Thyroid gland (tissue), 4 donors: ENCODE measurements around the gene CCDC85B. TPM values are rescaled to one million over a fixed set of nuclear protein-coding genes. Genes with fewer than 3 reads are reported as not detected.
A peak's percentile ranks its signal among the peaks of the same experiment; 100 is the strongest.

Source experiments
- DNase-seq, 2 donors: peaks; one replicate each; pipeline ENCODE4 v3.0.0-alpha.2; 2019
- H3K27ac ChIP-seq, 3 donors: fragments of 200-600 bp; sonication (generic); 1 replicate in 2 of 3; 2 replicates in 1 of 3; pipeline ENCODE4 v1.5.1; 2016 to 2019; ENCODE audit warnings: mild to moderate bottlenecking in 1 of 3, moderate library complexity in 1 of 3
- H3K27me3 ChIP-seq: fragments of 200-600 bp; sonication (generic); one replicate; pipeline ENCODE4 v1.5.1; 2019
- H3K36me3 ChIP-seq, 2 donors: fragments of 200-600 bp; sonication (generic); one replicate each; pipeline ENCODE4 v1.5.1; 2016 to 2019
- H3K4me1 ChIP-seq, 2 donors: fragments of 200-600 bp; sonication (generic); one replicate each; pipeline ENCODE4 v1.5.1; 2017 to 2019
- H3K4me3 ChIP-seq, 3 donors: fragments of 200-600 bp; sonication (generic); replicated peaks in 1 of 3; 1 replicate in 2 of 3; 2 replicates in 1 of 3; pipeline ENCODE4 v1.5.1; 2016; ENCODE audit warnings: mild to moderate bottlenecking in 1 of 3
- H3K9me3 ChIP-seq: fragments of 200-600 bp; sonication (generic); one replicate; pipeline ENCODE4 v1.5.1; 2017
- CTCF ChIP-seq, 6 experiments: fragments of 200-600 bp in 3 of 6; fragments of 450-650 bp in 3 of 6; sonication (generic) in 3 of 6; IDR thresholded peaks; one replicate each; pipeline ENCODE4 v1.5.1; 2016 to 2019; ENCODE audit warnings: antibody characterized with exemption in 6 of 6, mild to moderate bottlenecking in 2 of 6, inconsistent platforms in 1 of 6, moderate library complexity in 1 of 6
- POLR2A ChIP-seq, 2 donors: fragments of 450-650 bp; IDR thresholded peaks; one replicate each; pipeline ENCODE4 v1.6.1; 2017; ENCODE audit warnings: antibody characterized with exemption in 2 of 2, mild to moderate bottlenecking in 2 of 2, moderate library complexity in 1 of 2
- WGBS, 2 donors: methylation state at CpG; one replicate each; pipeline ENCODE4 v1.1.5; 2017; 5-methylcytosine and 5-hydroxymethylcytosine counted together
- intact Hi-C: fragments of 100-400 bp; cut with DNase I; formaldehyde crosslinking; loops from one replicate; pipeline ENCODE4 v1.15.1; 2023
- total RNA-seq, 4 donors: library from RNA; depleted of rRNA; stranded (reverse); fragments of >200 nt; gene quantifications; one replicate each; pipeline ENCODE4 v1.2.3, GENCODE V29; 2016

CCDC85B gene
- total RNA-seq, 4 donors from 2014 or later, result 29.8 to 73.8 (median 42.9) TPM

GRCh38 chr11:65872586-65873317 lies 17.7 kb upstream of the CCDC85B start, which contains the start of gene EFEMP2:
TSS of gene EFEMP2 (minus strand) at chr11:65872800. CDS start at chr11:65872354, 446 bp downstream.
- WGBS, 2 donors, result 1 to 2% methylated on average over 9 to 12 of the region's 69 CpGs
- no peaks in the 10 kb centered on the region for H3K9me3 ChIP-seq
- DNase-seq, result peak; percentile 46 to 63
- peaks cover 16 to 28% of the 10 kb centered on the region in 2 donors for H3K4me1 ChIP-seq
- H3K4me3 ChIP-seq, result peak within 1 kb of the TSS; percentile 23 to 76 (median 27)
- no peaks in the 10 kb centered on the region for H3K27me3 ChIP-seq
- TF ChIP-seq CTCF (IDR thresholded peaks at IDR 0.05) (no peak), POLR2A (IDR thresholded peaks at IDR 0.05) (peak in 1 of 2 donors; percentile 36)
- H3K36me3 ChIP-seq, result peaks cover 0 to 2% of the 10 kb centered on the region in 2 donors
- H3K27ac ChIP-seq, result peak within 1 kb of the TSS; percentile 80 to 95 (median 89)
- intact Hi-C loops, result no loop called here

- Histone ChIP-seq H3K4me3 (peak overlapping the region; percentile 23 to 76 (median 27)), H3K27ac (peak overlapping the region; percentile 80 to 95 (median 89)), H3K36me3 (no peaks in the 10 kb centered on the region), H3K27me3 (no peaks in the 10 kb centered on the region), H3K4me1 (peaks cover 16 to 28% of the 10 kb centered on the region in 2 donors), H3K9me3 (no peaks in the 10 kb centered on the region)
- intact Hi-C loops, result no loop called here
- TF ChIP-seq POLR2A (IDR thresholded peaks at IDR 0.05), result peak in 1 of 2 donors; percentile 89
- no peak for TF ChIP-seq CTCF (IDR thresholded peaks at IDR 0.05)
- WGBS, 2 donors, result 11 to 19% methylated on average over 18 to 19 of the region's 54 CpGs
- DNase-seq, result peak; percentile 94
Measured at GRCh38 chr11:65873318-65874156, 16.9 kb upstream of the CCDC85B start.

- Histone ChIP-seq H3K4me1 (no peaks in the 10 kb centered on the region), H3K9me3 (no peaks in the 10 kb centered on the region), H3K27me3 (no peaks in the 10 kb centered on the region), H3K36me3 (peaks cover 10 to 16% of the 10 kb centered on the region in 2 donors), H3K27ac (no peak within 1 kb of the TSS), H3K4me3 (no peak within 1 kb of the TSS)
- intact Hi-C loops, result loop anchor here (5.0 kb wide), 1 partner anchor 88 kb away; no protein-coding TSS in a partner anchor
- DNase-seq, result no peak
- 38 to 51% methylated on average over 6 to 7 of the region's 7 CpGs for WGBS, 2 donors
- TF ChIP-seq POLR2A (IDR thresholded peaks at IDR 0.05) (no peak), CTCF (IDR thresholded peaks at IDR 0.05) (no peak)
Measured at GRCh38 chr11:65879617-65880016, 10.9 kb upstream of the CCDC85B start, which contains the start of gene CTSW. TSS of gene CTSW (plus strand) at chr11:65879837. CDS start at chr11:65879855, 18 bp downstream.

- Histone ChIP-seq H3K27me3 (no peaks in the 10 kb centered on the region), H3K27ac (no peak overlapping the region), H3K9me3 (no peaks in the 10 kb centered on the region), H3K36me3 (peaks cover 10 to 16% of the 10 kb centered on the region in 2 donors), H3K4me1 (no peaks in the 10 kb centered on the region), H3K4me3 (no peak overlapping the region)
- intact Hi-C loops, result loop anchor here (5.0 kb wide), 1 partner anchor 87 kb away; no protein-coding TSS in a partner anchor
- TF ChIP-seq POLR2A (IDR thresholded peaks at IDR 0.05) (no peak), CTCF (IDR thresholded peaks at IDR 0.05) (no peak)
- WGBS, 2 donors, result 41 to 48% methylated on average over 6 to 7 of the region's 7 CpGs
- no peak for DNase-seq
Measured at GRCh38 chr11:65880027-65880426, 10.4 kb upstream of the CCDC85B start.
